HepG2 (cell line): Measurements from ENCODE around the gene CD2AP. TPM values are rescaled to one million over a fixed set of nuclear protein-coding genes. Genes with fewer than 3 reads are reported as not detected.
"Not testable (repeated sequence)": the region's sequence is repeated elsewhere in the genome, so short reads cannot be mapped to it uniquely, and the experiment has no call there.

Source experiments
- ATAC-seq: fragments of 200-7000 bp; cut with Tn5 transposase; 3 replicates; pipeline ENCODE4 v1.9.1; 2020; ENCODE audit warnings: mild to moderate bottlenecking, moderate library complexity
- BruUV-seq: library from RNA; stranded (reverse); fragments of 400-500 nt; replicated peaks from 2 replicates; lab custom pipeline; 2021; lab: Mats Ljungman, UMichigan
- CTCF ChIA-PET: fragments of 300-600 bp; formaldehyde crosslinking; extraction: SDS; loops from one replicate; lab custom pipeline; 2021; ENCODE audit warnings: low total read pairs, inconsistent platforms, low intra/inter-chr PET ratio; lab: Yijun Ruan, JAX
- POLR2A ChIA-PET: fragments of 350-600 bp; sonication (Branson Sonifier 250); formaldehyde crosslinking; loops from one replicate; lab custom pipeline; 2020; ENCODE audit warnings: antibody characterized with exemption, inconsistent platforms; lab: Yijun Ruan, JAX
- DNase-seq: peaks from one replicate; pipeline ENCODE4 v3.0.0-alpha.2; 2015; ENCODE audit warnings: low spot score
- FAIRE-seq: peaks from 3 replicates; lab custom pipeline; 2011; peaks lifted over from hg19 to GRCh38; lab: Jason Lieb, UNC
- H2AFZ ChIP-seq: one replicate; pipeline ENCODE4 v1.6.1; 2011; ENCODE audit warnings: low read length, inconsistent platforms
- H3K27ac ChIP-seq: fragments of 300-600 bp; 3 replicates; pipeline ENCODE4 v1.8.0; 2011; ENCODE audit warnings: mixed run types, mild to moderate bottlenecking, mixed read lengths, low read length, inconsistent platforms; ENCODE audit not compliant: insufficient read depth; ENCODE audit errors: extremely low read length
- H3K27me3 ChIP-seq, 2 experiments: fragments of 200-600 bp in 1 of 2; 2 replicates in 1 of 2; 3 replicates in 1 of 2; pipeline versions ENCODE4 v1.6.0 to v1.8.0; 2011; ENCODE audit warnings: low read length in 2 of 2, mild to moderate bottlenecking in 2 of 2, moderate library complexity in 2 of 2, inconsistent platforms in 1 of 2; ENCODE audit not compliant: insufficient read depth in 2 of 2, control insufficient read depth in 1 of 2
- H3K36me3 ChIP-seq, 2 experiments: fragments of 200-600 bp in 1 of 2; replicated peaks in 1 of 2; 2 replicates in 1 of 2; 3 replicates in 1 of 2; pipeline versions ENCODE4 v1.5.1 to v1.8.0; 2011; ENCODE audit warnings: low read length in 2 of 2, inconsistent platforms in 1 of 2; ENCODE audit not compliant: insufficient read depth in 2 of 2, control insufficient read depth in 1 of 2
- H3K4me1 ChIP-seq: 2 replicates; pipeline ENCODE4 v1.5.1; 2012; ENCODE audit warnings: low read length, inconsistent platforms; ENCODE audit not compliant: insufficient read depth
- H3K4me2 ChIP-seq: 2 replicates; pipeline ENCODE4 v1.6.0; 2011; ENCODE audit warnings: low read depth, low read length, inconsistent platforms
- H3K4me3 ChIP-seq, 3 experiments: fragments of 200-600 bp in 1 of 3; sonication (generic), shearing (Covaris generic) in 1 of 3; replicated peaks in 1 of 3; 2 replicates each; pipeline ENCODE4 v1.5.1; 2011 to 2016; ENCODE audit warnings: low read length in 3 of 3, inconsistent platforms in 2 of 3, low read depth in 2 of 3, mild to moderate bottlenecking in 2 of 3, control low read depth in 1 of 3, mixed read lengths in 1 of 3; ENCODE audit not compliant: insufficient read depth in 1 of 3
- H3K79me2 ChIP-seq: one replicate; pipeline ENCODE4 v1.6.1; 2011; ENCODE audit warnings: low read length, inconsistent platforms; ENCODE audit not compliant: insufficient read depth
- H3K9ac ChIP-seq: 2 replicates; pipeline ENCODE4 v1.6.0; 2011; ENCODE audit warnings: mild to moderate bottlenecking, low read depth, low read length, inconsistent platforms; ENCODE audit not compliant: insufficient read depth
- H3K9me3 ChIP-seq: 2 replicates; pipeline ENCODE4 v1.5.1; 2012; ENCODE audit warnings: mild to moderate bottlenecking, low read length
- H4K20me1 ChIP-seq: 2 replicates; pipeline ENCODE4 v1.6.0; 2011; ENCODE audit warnings: inconsistent platforms, mild to moderate bottlenecking, low read length, moderate library complexity; ENCODE audit not compliant: insufficient read depth
- BRCA1 ChIP-seq: sonication (generic); formaldehyde crosslinking; IDR thresholded peaks from 2 replicates; pipeline ENCODE4 v1.4.0; 2020; ENCODE audit warnings: missing genetic modification reagents
- CREB3 ChIP-seq: sonication (generic); formaldehyde crosslinking; IDR thresholded peaks from 2 replicates; pipeline ENCODE4 v1.5.0; 2020; ENCODE audit warnings: missing genetic modification reagents
- MXD4 ChIP-seq: IDR thresholded peaks from 2 replicates; pipeline ENCODE4 v1.6.1; 2016; ENCODE audit warnings: mild to moderate bottlenecking, missing biosample characterization, missing genetic modification reagents
- SP140L ChIP-seq: sonication (generic); formaldehyde crosslinking; IDR thresholded peaks from 2 replicates; pipeline ENCODE4 v1.4.0; 2020; ENCODE audit warnings: missing genetic modification reagents, borderline replicate concordance
- TARDBP ChIP-seq: sonication (generic); formaldehyde crosslinking; IDR thresholded peaks from 2 replicates; pipeline ENCODE4 v1.8.0; 2022; ENCODE audit warnings: mild to moderate bottlenecking, missing genetic modification reagents
- ZNF207 ChIP-seq: fragments of 450-650 bp; IDR thresholded peaks from 2 replicates; pipeline ENCODE4 v1.6.1; 2016; ENCODE audit warnings: antibody characterized with exemption, borderline replicate concordance
- ZNF547 ChIP-seq: sonication (generic); formaldehyde crosslinking; IDR thresholded peaks from 2 replicates; pipeline ENCODE4 v1.5.1; 2020; ENCODE audit warnings: mild to moderate bottlenecking, missing genetic modification reagents
- WGBS: methylation state at CpG from one replicate; pipeline ENCODE4 v1.1.6; 2017; ENCODE audit warnings: low lambda C conversion rate; 5-methylcytosine and 5-hydroxymethylcytosine counted together
- in situ Hi-C: cut with HindIII; loops from 2 replicates; pipeline ENCODE4 v1.10.0; 2017; ENCODE audit warnings: low pct_unique_long_range_greater_than_20kb; ENCODE audit not compliant: extremely low pct_ligation_motif_present
- intact Hi-C: fragments of 100-400 bp; cut with micrococcal nuclease; formaldehyde crosslinking; loops from one replicate; pipeline ENCODE4 v1.10.0; 2022; ENCODE audit not compliant: unreplicated experiment
- polyA plus RNA-seq, 8 experiments: library from polyadenylated mRNA; depleted of rRNA in 3 of 8; stranded (reverse) in 7 of 8; unstranded in 1 of 8; fragments of >200 nt; fragmentation: Illumina TruSeq in 4 of 8; extraction: Trizol in 4 of 8; gene quantifications; 2 replicates each; pipeline versions ENCODE4 v1.2.1 to v1.2.3, GENCODE V29; 2011 to 2016; ENCODE audit warnings: low read depth in 4 of 8, missing spikeins in 1 of 8, mixed read lengths in 1 of 8; ENCODE audit not compliant: insufficient read depth in 1 of 8
- total RNA-seq, 5 experiments: library from RNA; depleted of rRNA; stranded (reverse); fragments of >200 nt; fragmentation: Illumina TruSeq; extraction: Trizol; gene quantifications; 2 replicates each; pipeline ENCODE4 v1.2.3, GENCODE V29; 2016; ENCODE audit warnings: low read depth in 1 of 5

The CD2AP gene
- total and polyA plus RNA-seq, 2 of the 13 experiments (the other 11 are each of a cell fraction or from before 2014, with no cell fraction given) = 8.6 to 31.9 TPM

- no peak for DNase-seq
- under 1% methylated on average over 5 of the region's 5 CpGs for WGBS
- Histone ChIP-seq H3K36me3 (no peaks in the 10 kb centered on the region), H3K4me3 (peak overlapping the region; percentile 91 to 94 (median 93)), H3K4me1 (peaks cover 54% of the 10 kb centered on the region), H3K9ac (peak overlapping the region; percentile 92), H3K9me3 (no peaks in the 10 kb centered on the region), H2AFZ (no peak overlapping the region), H4K20me1 (peaks cover 40% of the 10 kb centered on the region), H3K79me2 (peaks cover 60% of the 10 kb centered on the region), H3K27ac (peak overlapping the region; percentile 93), H3K27me3 (no peaks in the 10 kb centered on the region; a peak in 1 of 5 replicates), H3K4me2 (peak overlapping the region; percentile 92)
- POLR2A ChIA-PET = interaction anchor here (1.6 kb wide), 1 partner anchor 116 kb away, joined by 6 read pairs; no protein-coding TSS in a partner anchor
- no TSS peak for BruUV-seq
- ATAC-seq = no peak
- intact Hi-C loops = loop anchor here (5.0 kb wide), 2 partner anchors 38 to 402 kb away; no protein-coding TSS in a partner anchor
- no peak for FAIRE-seq
- CTCF ChIA-PET = no interaction called here
- TF ChIP-seq CREB3 (CRISPR knock-in tag) (no peak), BRCA1 (CRISPR knock-in tag) (no peak), TARDBP (0 out of 2 replicates have a peak, but pooled peaks have one; percentile 30)
- TF ChIP-seq, all 625 proteins: peak for 1
- in situ Hi-C loops = no loop called here
Observed at GRCh38 chr6:47479140-47479508, 1.5 kb downstream of the CD2AP start.

- CTCF ChIA-PET = no interaction called here
- 21% methylated on average over 3 of the region's 3 CpGs for WGBS
- no peaks in the 10 kb centered on the region; a peak in 1 of 5 replicates for H3K27me3 ChIP-seq
- peak overlapping the region; percentile 92 for H3K4me2 ChIP-seq
- no TSS peak for BruUV-seq
- ATAC-seq = no peak
- no peaks in the 10 kb centered on the region for H3K9me3 ChIP-seq
- TF ChIP-seq MXD4 (CRISPR knock-in tag) (no peak), ZNF207 (no peak), ZNF547 (CRISPR knock-in tag) (no peak), SP140L (no peak)
- in situ Hi-C loops = no loop called here
- peaks cover 47% of the 10 kb centered on the region for H4K20me1 ChIP-seq
- peak overlapping the region; percentile 93 for H3K27ac ChIP-seq
- peaks cover 67% of the 10 kb centered on the region for H3K79me2 ChIP-seq
- no peak overlapping the region for H2AFZ ChIP-seq
- H3K4me3 ChIP-seq = peak overlapping the region; percentile 91 to 94 (median 93)
- no peak for DNase-seq
- intact Hi-C loops = loop anchor here (5.0 kb wide), 2 partner anchors 37 to 403 kb away; no protein-coding TSS in a partner anchor
- FAIRE-seq = no peak
- POLR2A ChIA-PET = no interaction called here
- peaks cover 62% of the 10 kb centered on the region for H3K4me1 ChIP-seq
- peak overlapping the region; percentile 92 for H3K9ac ChIP-seq
- H3K36me3 ChIP-seq = no peaks in the 10 kb centered on the region
Observed at GRCh38 chr6:47479874-47480273, 2.3 kb downstream of the CD2AP start.

DNA sequence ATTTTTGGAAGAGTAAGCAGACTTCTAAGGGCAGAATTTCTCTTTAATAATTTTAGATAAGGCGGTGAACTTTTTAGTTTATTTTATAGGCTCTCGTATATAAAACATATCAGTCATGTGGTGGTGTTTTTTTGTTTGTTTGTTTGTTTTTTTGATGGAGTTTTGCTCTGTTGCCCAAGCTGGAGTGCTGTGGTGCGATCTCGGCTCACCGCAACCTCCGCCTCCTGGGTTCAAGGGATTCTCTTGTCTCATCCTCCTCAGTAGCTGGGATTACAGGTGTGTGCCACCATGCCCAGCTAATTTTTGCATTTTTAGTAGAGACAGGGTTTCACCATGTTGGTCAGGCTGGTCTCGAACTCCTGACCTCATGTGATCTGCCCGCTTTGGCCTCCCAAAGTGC, 3.6 kb downstream of the CD2AP start:
- H3K36me3 ChIP-seq, H3K4me3 ChIP-seq, H3K4me2 ChIP-seq, BruUV-seq, DNase-seq, in situ Hi-C loops, H3K9ac ChIP-seq, H2AFZ ChIP-seq, intact Hi-C loops, H3K27ac ChIP-seq, H3K27me3 ChIP-seq, FAIRE-seq, POLR2A ChIA-PET, H3K9me3 ChIP-seq, ATAC-seq, CTCF ChIA-PET: not testable (repeated sequence)
- WGBS = 97% methylated on average over 8 of the region's 8 CpGs
- peaks cover 59% of the 10 kb centered on the region for H3K4me1 ChIP-seq
- H3K79me2 ChIP-seq = peaks cover 81% of the 10 kb centered on the region
- peaks cover 57% of the 10 kb centered on the region for H4K20me1 ChIP-seq
